Glomerular visceral epithelial cell (primary cell): ENCODE measurements around the gene SCRN1.

Source experiments
- DNase-seq: peaks from one replicate; pipeline ENCODE4 v3.0.0-alpha.2; 2016; ENCODE audit errors: extremely low spot score

Gene SCRN1

GRCh38 chr7:30005464-30005863 is 15.9 kb upstream of the SCRN1 start:
- DNase-seq = no peak

GRCh38 chr7:30003098-30003497 is 13.5 kb upstream of the SCRN1 start:
- DNase-seq = no peak

GRCh38 chr7:30001998-30002397 is 12.4 kb upstream of the SCRN1 start:
- DNase-seq = no peak

- no peak for DNase-seq
Observed at GRCh38 chr7:29998489-29998888, 8.9 kb upstream of the SCRN1 start.

- no peak for DNase-seq
Observed at GRCh38 chr7:29996321-29996720, 6.7 kb upstream of the SCRN1 start.

GRCh38 chr7:29995652-29996051 is 6.1 kb upstream of the SCRN1 start:
- no peak for DNase-seq

- no peak for DNase-seq
Observed at GRCh38 chr7:29993140-29993539, 3.5 kb upstream of the SCRN1 start.

GRCh38 chr7:29991937-29992336 is 2.3 kb upstream of the SCRN1 start:
- no peak for DNase-seq

- DNase-seq = no peak
Observed at GRCh38 chr7:29990931-29991330, 1.3 kb upstream of the SCRN1 start.

- peak; percentile 76 for DNase-seq
Observed at GRCh38 chr7:29988424-29989256, 961 bp downstream of the SCRN1 start.

GRCh38 chr7:29987811-29988317 is 1.7 kb downstream of the SCRN1 start:
- peak; percentile 79 for DNase-seq

GRCh38 chr7:29987083-29987482 is 2.5 kb downstream of the SCRN1 start:
- no peak for DNase-seq

- no peak for DNase-seq
Observed at GRCh38 chr7:29980151-29980550, 9.4 kb downstream of the SCRN1 start.

GRCh38 chr7:29977886-29978651 is 11.5 kb downstream of the SCRN1 start:
- no peak for DNase-seq

- DNase-seq = no peak
Observed at GRCh38 chr7:29976673-29977415, 12.8 kb downstream of the SCRN1 start.

GRCh38 chr7:29976266-29976665 is 13.3 kb downstream of the SCRN1 start:
- no peak for DNase-seq

- no peak for DNase-seq
Observed at GRCh38 chr7:29975561-29975960, 14.0 kb downstream of the SCRN1 start.

- no peak for DNase-seq
Observed at GRCh38 chr7:29974286-29974685, 15.3 kb downstream of the SCRN1 start.

- no peak for DNase-seq
Observed at GRCh38 chr7:29972315-29972669, 17.3 kb downstream of the SCRN1 start.

- DNase-seq = no peak
Observed at GRCh38 chr7:29971566-29972314, 17.9 kb downstream of the SCRN1 start.

- no peak for DNase-seq
Observed at GRCh38 chr7:29970158-29970557, 19.4 kb downstream of the SCRN1 start.

GRCh38 chr7:29969738-29970137 is 19.9 kb downstream of the SCRN1 start:
- no peak for DNase-seq
